Stimulated activated CD4-positive, alpha-beta T cell treated with anti-CD3 and anti-CD28 coated beads, TNF-alpha, amount 100 ng/mL, for 24 hours (primary cell): Measurements from ENCODE around the gene MIOS.

Source experiments
- DNase-seq, 3 experiments: peaks; one replicate each; pipeline ENCODE4 v3.0.0-alpha.2; 2020; ENCODE audit warnings: low read depth in 3 of 3

Gene MIOS

DNA sequence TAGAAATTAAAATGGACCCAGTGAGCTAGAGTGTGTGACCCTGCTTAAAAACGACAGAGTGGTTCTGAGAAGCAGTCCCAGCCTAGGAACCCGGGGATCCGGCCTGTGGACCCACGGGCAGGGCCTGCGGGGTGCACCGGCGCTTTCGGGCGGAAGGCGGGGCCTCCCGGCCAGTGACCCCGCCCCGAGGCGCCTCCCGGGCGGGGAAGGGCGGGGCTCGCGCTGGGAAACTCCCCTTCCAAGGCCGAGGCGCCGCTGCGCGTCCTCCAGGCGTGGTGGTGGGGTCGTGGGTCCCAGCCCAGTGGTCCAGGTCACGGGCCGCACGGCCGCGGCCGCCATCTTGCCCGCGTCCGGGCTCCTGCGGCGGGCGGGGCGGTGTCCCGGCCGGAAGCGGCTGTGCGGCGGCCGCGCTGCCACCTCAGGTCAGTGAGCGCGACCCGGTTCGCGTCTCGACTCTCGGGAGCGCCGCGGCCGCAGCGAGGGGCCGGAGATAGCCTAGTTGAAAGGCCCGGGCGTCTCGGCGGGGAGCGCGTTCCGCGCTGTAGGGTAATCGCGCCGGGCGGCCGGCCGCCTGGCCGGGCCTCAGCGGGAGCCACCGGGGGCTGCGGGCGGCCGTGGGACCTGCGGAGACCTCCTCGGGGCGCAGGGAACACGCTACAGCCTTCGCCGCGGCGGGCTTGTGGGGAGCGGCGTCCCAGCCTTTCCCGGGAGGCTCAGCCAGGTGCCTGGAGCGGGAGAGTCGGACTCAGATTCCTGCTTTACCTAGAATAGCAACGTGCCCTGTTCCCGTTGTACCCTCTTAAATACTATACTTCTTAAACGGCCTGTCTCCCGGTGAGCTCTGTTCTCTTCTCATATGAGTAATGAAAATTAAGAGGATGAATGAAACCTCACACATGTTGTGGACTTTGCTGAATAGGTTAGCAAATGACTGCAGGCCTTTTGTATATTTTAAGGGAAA lies at the start of gene MIOS:
Gene MIOS (plus strand): TSS at position 234 of the 961 bp plus-strand sequence. CDS start 5,592 bp downstream, outside the sequence.
- DNase-seq: peak; percentile 64 to 78 (median 76)

DNA sequence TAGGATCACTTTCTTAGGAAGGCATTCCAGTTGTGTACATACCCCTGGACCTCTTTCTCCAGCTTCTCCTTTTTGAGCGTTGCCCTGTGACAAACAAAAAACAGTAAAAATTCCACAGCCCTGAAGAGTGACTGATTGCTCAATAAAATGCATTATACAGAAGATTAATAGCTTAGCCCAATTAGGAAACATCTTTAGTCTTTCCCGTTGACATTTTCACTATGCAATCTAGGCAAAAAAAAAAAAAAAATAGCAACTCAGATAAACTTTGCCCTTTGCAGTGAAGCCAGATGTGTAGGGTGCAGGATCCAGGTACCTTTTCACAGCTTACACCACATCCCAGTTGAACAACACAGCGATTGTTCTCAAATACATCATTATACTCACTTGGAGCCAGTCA lies 48.9 kb upstream of the MIOS start:
- no peak for DNase-seq

DNA sequence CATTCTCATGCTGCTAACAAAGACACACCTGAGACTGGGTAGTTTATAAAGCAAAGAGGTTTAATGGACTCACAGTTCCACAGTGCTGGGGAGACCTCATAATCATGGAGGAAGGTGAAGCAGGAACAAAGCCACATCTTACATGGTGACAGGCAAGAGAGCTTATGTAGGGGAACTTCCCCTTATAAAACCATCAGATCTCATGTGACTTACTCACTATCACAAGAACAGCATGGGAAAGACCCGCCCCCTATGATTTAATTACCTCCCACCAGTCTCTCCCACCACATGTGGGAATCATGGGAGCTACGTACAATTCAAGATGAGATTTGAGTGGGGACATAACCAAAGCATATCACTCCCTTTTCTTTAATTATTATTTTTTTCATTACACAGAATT lies 47.6 kb upstream of the MIOS start:
- no peak for DNase-seq

DNA sequence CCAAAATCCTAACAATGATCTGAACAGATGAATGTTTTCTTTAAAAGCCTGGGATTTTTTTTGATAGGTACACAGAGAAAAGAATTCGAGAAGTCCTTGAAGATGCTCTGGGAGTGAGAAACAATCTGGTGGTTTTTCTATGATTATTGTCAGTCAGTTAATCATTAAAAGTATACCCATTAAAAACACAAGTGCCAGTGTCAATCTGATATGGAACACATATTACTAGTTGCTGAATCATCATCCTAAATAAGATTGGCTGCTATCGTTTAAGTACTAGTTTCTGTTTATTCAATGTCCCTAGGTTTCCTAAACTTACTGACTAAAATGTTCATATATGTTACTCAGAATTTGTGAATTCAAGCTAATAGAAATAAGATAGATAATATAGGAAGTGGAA lies 47.2 kb upstream of the MIOS start:
- DNase-seq: no peak

DNA sequence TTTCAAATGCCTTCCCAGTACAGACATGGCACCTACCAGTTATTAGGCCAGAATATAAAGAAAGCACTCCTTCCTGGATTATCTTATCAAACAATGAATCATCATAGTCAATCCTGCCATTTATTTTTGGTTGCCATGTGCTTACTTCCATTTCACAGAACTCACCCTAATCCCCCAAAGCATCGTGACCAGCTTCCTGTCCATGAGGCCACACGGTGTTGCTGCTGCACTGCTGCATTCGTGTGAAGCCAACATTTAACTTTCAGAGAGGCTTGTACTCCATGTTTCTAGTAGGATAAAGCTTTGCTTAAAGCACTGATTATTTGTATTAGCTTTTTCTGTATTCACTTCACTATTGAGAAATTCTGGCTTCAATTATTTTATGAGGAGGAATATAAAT lies 45.4 kb upstream of the MIOS start:
- no peak for DNase-seq

DNA sequence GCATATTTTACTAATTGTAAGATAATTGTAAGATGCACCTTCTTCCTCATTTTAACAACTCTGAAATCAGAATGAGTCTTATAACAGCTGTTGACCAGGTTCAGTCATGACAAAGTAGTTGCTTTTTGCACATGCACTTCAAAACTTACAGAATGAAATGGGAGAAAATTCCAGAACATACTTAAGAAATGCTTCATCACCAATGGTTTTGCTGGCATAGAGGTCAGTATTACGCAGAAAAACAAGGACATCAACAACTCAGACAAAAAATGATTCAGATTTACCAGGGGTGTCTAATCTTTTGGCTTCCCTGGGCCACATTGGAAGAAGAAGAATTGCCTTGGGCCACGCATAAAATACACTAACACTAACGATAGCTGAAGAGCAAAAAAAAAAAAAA lies 44.3 kb upstream of the MIOS start:
- DNase-seq: no peak

DNA sequence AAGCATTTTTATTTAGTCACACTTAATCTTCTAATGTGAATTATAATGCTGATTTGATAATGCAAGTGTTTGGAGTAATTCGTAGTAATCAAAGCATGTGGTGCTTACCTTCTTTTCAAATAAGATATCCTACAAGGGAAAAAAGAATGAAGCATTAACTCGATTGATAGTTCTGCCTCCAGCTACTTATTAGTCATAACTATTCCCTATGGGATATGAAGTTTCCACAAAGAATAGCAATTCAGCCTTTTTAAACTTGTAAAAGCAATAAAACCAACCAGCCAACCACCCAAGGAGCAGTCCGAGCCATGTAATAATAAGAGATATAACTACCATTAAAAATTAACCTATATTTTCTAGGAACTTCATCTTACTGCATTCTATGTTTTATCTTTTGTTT lies 42.6 kb upstream of the MIOS start:
- DNase-seq: no peak

DNA sequence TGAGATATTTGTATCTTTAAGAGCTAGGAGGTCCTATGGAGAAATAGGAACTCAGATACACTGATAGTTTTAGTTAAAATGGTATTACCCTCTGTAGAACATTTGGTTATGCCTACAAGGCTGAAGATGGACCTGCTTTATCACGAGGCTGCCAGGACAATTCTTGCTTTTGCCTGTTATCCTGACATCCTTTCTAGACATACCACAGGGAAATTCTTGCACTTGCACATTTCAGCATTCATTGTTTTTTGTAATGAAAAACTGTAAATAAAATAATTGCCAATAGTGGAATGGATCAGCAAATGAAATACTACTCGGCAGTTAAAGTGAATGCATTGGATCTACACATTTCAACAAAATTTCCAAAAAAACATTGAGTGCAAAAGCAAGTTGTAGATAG lies 40.7 kb upstream of the MIOS start:
- no peak for DNase-seq

DNA sequence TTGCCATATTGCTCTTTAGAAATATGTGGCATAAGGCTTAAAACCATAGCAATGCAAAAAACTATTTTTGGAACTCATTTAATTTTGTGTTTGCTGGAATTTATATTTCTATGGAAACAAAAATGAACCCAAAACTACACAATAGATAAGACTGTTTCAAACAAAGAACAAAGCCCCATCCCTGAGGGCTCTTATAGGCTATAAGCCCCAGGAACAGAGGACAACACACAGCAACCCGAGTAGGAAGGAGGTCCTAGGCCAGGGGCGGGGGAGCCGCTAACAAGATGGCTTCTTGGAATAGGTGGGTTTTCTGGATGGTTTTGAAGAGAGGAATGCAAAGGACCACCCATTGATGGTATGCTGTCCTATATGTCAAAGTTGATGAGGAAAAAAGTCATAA lies 39.6 kb upstream of the MIOS start:
- DNase-seq: no peak

DNA sequence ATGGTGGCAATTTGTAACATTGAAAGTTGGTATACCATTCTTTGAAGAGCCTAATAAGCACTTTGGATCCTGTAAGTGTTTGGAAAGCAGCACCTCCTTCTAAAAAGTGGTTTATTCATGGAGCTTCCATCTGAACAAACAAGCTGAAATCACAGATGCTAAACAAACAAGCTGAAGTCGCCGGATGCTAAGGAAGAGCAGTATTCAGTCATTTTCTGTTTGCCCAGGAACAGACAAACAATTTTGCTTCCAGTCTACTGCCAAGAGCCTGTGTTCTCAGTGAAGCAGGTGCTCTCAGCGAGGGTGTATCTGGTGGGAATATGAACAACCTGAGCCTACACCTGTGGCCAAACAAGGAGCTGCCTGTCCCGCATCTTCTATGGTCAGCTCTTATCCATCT lies 37.4 kb upstream of the MIOS start:
- no peak for DNase-seq

DNA sequence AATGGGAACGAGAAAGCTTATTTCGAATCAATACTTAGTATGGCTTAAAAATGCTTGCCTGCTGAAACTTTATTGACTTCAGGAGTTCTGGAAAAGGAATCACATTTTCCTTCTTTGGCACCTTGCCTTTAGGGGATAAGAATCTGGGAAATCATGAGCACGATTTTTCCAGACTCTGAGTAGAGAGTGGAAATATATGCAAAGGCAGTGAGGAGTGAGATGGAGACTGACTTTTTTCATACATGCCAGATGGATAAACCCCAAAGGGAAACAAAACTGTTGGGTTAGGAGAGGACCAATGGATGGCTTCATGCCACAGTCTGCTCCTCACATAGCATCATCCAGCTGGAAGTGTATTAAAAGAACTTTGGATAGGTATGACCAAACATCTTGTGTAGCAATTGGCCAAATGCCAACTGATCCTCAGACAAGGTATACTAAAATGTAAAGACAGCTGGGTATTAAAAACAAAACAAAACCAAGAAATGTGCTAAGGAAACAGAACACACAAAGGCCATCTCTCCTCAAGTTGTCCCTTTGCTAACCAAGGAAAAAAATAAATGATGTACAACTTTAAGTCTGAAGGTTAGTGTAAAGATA lies 32.8 kb upstream of the MIOS start:
- DNase-seq: no peak

DNA sequence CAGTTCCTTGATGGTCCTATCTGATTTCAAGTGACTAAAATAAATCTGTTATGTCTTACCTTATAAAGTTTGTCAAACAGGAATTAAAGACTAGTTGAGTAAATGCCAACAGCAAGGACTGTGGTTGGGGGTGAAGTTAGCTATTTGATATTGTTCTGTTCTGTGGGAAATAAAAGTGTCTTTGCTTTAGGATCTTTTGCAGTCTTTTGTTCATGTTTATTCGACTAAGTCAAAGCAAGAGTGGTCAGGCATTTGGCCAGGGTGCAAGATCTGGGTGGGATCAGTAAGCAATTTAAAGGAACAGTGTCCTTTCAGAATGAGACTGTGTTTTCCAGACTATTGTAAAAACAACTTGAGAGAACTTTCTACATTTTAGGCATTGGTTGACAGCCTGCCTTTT lies 31.0 kb upstream of the MIOS start, which contains the start of gene COL28A1:
Gene COL28A1 (minus strand): TSS at position 183 of the 400 bp plus-strand sequence. CDS start 2,998 bp downstream, outside the sequence.
- DNase-seq: no peak

DNA sequence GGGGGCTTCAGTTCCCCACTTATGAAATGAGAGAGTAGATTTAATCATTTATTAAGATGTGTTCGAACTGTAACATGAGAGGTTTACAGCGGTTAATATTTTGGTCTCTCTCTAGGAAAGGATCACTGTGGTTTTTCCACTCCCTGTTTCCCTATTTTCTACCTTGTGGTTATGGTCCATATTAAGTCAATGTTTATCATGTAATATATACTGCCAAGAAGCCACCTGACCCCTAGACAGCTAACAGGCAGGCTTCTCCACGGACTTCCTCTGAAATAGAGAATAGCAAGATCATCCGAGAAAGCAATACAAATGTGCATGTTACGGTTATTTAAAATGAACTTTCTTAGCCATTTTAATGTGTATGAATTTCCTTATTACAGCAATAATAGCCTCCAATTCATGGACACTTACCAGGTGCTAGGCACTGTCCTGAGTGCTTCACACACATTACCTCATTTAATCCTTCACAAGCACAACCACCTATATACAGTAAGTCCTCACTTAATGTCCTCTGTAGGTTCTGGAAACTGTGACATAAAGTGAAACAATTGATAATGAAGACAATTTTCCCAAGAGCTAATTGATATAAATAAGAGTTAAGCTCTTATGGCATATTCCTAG lies 30.2 kb upstream of the MIOS start:
- DNase-seq: no peak

DNA sequence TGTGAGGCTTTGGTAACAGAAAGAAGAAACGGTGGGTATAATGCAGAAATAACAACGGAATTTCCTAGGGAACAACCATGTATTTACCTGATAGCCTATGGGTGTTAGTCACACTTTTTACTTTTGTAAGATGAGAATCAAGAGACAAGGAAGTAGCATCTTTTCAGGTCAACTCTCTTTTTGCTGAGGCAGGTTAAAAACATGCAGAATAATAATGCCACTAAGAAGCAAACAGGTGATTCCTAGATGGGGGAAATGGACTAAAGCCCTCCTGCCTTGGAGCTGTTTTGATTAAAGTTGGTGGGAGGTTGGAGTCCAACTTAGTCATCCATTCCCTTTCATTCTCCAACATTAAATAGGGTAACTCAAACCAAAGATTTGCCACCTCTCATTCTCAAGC lies 29.0 kb upstream of the MIOS start:
- DNase-seq: no peak

DNA sequence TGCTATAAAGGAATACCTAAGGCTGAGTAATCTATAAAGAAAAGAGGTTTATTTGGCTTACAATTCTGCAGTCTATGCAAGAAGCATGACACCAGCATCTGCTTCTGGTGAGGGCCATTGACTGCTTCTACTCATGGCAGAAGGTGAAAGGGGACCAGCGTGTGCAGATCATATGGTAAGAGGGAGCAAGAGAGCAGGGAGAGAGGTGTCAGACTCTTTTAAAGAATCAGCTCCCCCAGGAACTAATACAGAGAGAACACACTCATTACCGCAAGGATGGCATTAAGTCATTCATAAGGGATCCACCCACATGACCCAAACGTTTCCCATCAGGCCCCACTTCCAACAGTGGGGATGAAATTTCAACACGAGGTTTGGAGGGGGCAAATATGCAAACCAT lies 27.5 kb upstream of the MIOS start:
- no peak for DNase-seq

DNA sequence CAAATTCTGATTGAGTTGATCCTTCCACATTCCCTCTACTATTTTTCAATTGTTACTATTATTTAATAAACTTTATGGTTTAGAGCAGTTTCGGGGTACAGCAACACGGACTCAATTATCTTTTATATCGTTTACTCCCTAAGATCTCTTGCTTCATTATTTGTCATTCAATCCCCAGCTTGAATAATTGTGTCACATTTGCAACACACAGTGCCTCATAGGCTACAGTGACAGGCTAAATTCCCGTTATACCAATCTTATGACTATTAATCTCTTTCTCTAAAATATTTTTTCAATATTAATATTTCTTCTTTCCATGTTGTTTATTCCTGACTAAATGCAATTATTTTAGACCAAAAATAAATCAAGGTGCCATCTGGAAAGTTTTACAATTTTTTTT lies 27.0 kb upstream of the MIOS start:
- no peak for DNase-seq

DNA sequence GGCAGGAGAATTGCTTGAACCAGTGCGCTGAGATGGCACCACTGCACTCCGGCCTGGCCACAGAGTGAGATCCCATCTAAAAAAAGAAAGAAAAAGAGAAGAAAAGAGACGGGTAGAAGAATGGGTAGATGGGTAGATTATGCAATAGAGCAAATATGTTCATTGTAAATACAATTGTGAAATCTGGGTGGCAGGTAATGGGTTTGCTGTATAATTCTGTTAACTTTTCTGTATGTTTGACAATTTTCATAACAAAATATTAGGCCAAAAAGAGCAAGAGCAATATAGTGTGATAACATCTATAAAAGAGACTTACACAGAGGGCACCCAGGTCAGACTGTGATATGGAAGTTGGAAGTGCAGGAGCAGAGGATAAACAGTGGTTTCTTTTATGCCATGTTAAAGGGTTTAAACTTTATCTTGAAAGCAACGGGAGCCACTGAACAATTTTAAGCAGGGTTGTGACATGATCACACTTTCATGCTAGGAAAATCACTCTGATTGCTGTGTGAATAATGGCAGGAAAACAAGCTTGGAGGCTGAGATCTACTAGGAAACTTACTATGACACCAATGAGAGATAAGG lies 24.3 kb upstream of the MIOS start:
- no peak for DNase-seq

DNA sequence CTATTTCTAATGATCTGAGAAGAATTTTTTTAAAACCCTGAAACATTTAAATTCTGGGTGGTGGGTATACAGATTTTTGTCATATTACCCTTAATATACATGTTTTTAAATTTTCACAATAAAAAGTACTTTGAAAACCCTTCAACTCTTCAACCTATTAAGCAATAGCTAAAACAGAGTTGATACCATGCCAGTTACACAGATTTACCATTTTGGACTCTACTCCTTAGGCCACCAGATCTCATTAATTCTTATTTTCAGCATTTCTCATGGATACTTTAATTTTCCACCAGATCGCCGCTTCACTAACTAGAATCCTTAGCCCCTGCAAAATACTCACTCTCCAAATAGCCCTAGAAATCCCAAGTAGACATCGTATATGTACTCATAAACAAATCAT lies 18.3 kb upstream of the MIOS start:
- no peak for DNase-seq

DNA sequence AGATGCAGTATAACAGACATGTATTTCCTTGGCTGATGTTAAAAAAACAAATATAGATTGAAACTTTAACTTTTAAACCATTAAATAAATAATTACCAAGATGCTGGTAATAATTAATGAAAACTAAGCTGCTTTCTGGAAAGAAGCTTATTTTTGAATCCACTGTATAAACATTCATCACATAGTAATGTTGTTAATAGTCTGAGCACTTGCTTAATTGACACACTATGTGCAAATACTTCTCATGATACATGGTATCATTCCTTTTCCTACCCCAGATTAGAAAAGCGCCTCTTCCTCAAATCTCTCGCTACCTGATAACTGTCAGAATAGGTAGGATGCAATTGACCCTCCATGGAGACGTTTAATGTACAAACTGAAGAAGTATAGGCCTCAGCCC lies 16.0 kb upstream of the MIOS start:
- DNase-seq: no peak

DNA sequence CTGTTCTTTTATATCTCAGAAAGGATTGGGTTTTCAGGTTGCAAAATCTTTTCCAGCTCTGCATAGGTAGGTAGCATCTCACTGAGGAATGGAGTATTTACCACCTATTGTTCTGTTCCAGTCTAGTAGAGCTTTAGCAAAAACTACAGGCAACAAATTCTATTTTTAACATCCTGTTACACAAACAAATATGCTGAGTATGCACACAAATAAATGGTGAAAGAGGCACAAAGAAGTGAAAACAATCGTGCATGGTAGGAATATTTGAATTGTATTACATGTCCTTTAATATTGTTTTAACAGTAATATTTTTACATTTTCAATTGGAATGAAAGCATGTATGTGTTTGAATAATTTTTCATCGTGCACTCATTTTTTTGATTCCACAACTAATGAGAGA lies 14.5 kb upstream of the MIOS start:
- DNase-seq: no peak

DNA sequence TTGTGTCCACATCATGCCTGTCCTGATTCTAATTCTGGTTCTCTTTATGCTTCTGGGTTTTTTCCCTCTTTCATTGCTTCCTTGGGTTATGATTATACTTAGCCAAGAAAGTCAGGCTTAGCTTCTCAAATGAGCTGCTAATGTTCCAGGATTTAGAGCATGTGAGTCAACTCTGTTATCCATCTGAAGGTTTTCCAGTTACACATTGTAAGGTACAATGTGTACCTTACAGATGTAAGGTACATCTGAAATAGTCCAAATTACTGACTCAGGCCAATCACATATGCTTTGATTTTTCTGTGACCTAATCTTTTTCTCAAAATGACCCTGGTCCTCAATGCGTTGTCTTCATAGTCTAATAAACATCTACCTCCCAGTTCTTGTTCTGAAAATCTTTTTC lies 13.3 kb upstream of the MIOS start:
- no peak for DNase-seq

DNA sequence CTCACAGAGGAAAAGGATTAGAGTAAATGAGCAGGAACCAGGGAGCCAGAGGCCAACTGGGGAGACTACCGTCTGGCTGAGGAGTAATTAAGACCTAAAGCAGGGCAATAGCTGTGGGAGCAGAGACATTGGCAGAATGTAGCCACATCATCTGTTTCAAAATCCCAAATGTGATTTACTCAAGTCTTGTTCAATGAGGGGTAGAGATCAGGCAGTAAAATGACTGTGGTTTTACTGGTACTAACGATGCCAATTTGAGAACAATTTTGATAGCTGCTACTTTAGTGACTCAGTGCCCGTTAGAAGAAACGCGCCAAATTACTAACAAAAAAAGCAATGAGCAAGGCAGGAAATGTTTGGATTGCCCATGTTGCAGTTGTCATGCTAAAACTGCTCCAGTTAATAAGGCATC lies 12.7 kb upstream of the MIOS start:
- no peak for DNase-seq
